Upper lobe of left lung (tissue), 4 donors: ENCODE measurements around the gene CAMTA2.

Source experiments
- CTCF ChIP-seq, 6 experiments: fragments of 450-650 bp in 4 of 6; fragments of 200-600 bp in 2 of 6; sonication (generic) in 2 of 6; IDR thresholded peaks; one replicate each; pipeline ENCODE4 v1.5.1; 2016 to 2019; ENCODE audit warnings: antibody characterized with exemption in 6 of 6
- EP300 ChIP-seq, 4 donors: sonication (generic); formaldehyde crosslinking; IDR thresholded peaks; one replicate each; pipeline ENCODE4 v1.5.1; 2017; ENCODE audit warnings: antibody characterized with exemption in 4 of 4, control low read depth in 2 of 4
- POLR2A ChIP-seq, 4 donors: fragments of 450-650 bp; IDR thresholded peaks; one replicate each; pipeline ENCODE4 v1.5.1; 2016 to 2017; ENCODE audit warnings: antibody characterized with exemption in 4 of 4, mild to moderate bottlenecking in 2 of 4
- POLR2AphosphoS5 ChIP-seq, 2 donors: sonication (generic); formaldehyde crosslinking; IDR thresholded peaks; one replicate each; pipeline ENCODE4 v1.5.1; 2017; ENCODE audit warnings: antibody characterized with exemption in 2 of 2

- TF ChIP-seq CTCF (IDR thresholded peaks at IDR 0.05) (no peak), POLR2A (IDR thresholded peaks at IDR 0.05) (no peak), POLR2AphosphoS5 (IDR thresholded peaks at IDR 0.05) (no peak), EP300 (IDR thresholded peaks at IDR 0.05) (no peak)
These were observed 43.3 kb downstream of the CAMTA2 start for GRCh38 chr17:4944163-4944553.
